ENCODE measurements around the gene CCDC92B.
"Not testable (repeated sequence)": the region's sequence is repeated elsewhere in the genome, so short reads cannot be mapped to it uniquely, and the experiment has no call there.

CCDC92B gene

DNA sequence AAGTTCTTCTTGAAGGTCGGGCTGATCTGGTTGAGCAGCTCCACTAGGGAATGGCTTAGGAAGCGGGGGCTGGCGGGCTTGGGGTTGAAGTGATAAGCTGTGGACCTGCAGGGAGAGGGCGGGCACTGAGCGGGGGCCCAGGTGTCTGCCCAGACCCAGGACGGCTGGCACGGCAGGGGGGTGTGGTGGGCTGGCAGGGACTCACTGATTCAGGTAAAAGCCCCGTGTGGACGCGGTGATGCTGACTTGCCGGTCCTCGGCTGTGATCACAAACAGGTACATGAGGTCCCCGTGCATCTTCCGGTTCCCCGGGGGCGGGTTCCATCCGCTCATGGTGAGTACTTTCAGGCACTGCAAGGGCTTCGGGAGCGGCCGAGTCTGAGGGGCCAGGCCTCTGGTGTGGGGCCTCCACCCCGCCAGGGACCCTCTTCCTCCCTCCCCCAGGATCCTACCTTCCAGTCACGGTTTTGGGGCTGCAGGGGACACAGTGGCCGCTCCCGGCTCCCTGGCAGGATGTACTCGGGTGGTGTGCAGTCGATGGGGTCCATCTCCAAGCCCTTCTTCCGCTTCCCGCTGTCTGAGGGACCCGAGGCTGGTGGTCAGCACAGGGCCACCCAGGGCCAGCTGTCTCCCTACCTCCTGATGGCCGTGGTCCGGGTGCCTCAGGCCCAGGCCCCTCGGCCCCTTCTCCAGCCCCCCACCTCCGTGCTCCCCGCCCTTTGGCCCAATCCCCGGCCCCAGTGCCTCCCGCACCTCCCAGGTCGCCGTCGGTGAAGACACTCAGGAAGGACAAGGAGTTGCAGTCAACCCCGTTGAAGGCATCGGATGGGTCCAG is 48.1 kb downstream of the CCDC92B start:
- Histone ChIP-seq H4K20me1 (peaks cover 31 to 100% (median 98%) of the 10 kb centered on the region in 11 experiments; a peak in 21 of 22 replicates), H3K27me3 (no peaks in the 10 kb centered on the region), H3K9ac (no peak overlapping the region), H3K36me3 (peaks cover 84 to 100% (median 97%) of the 10 kb centered on the region in 11 experiments), H3K4me1 (peaks cover 0 to 19% (median 12%) of the 10 kb centered on the region in 10 experiments; a peak in 14 of 20 replicates), H3K9me3 (replicated peaks in 1 of 11) (no peaks in the 10 kb centered on the region), H3K27ac (no peak overlapping the region), H3K4me2 (no peak overlapping the region), H3K4me3 (no peak overlapping the region)
- no peak for TF ChIP-seq Cebpa-rat (IDR thresholded peaks at IDR 0.05)

DNA sequence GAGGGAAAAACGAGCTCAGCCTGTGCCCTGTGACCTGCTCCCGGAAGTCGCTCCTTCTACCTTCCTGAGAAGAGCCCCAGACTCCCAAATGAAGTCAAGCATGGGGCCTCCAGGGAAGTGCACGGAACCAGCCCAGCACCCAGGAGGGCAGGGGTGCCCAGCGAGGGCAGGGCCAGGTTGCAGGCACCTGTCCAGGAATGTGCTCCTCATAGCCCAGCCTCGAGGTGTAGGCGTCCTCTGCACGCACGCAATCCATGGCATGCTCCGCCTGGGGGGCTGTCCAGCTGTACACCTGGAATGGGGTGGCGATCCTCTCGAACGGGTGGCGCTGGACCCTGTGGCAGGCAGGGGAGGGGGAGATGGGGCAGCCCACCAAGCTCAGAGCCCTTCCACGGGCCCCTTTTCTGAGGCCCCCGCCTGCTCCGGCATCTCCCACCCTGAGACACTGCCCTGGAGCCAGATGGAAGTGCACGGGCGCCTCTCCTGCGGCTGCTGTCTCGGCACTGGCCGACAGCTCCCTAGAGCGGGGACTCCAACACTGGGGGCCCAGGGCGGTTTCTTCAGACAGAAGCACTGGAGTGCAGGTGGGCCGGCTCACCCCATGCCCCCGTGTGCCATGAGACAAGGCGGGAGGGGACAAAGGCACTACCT is 48.8 kb downstream of the CCDC92B start:
- Histone ChIP-seq H3K4me1 (peaks cover 0 to 12% (median 4%) of the 10 kb centered on the region in 10 experiments; a peak in 13 of 20 replicates), H4K20me1 (peaks cover 23 to 100% (median 98%) of the 10 kb centered on the region in 11 experiments; a peak in 21 of 22 replicates), H3K4me3 (no peak overlapping the region), H3K27me3 (no peaks in the 10 kb centered on the region), H3K4me2 (no peak overlapping the region), H3K9ac (no peak overlapping the region), H3K27ac (no peak overlapping the region), H3K9me3 (replicated peaks in 1 of 11) (no peaks in the 10 kb centered on the region), H3K36me3 (peaks cover 92 to 100% (median 97%) of the 10 kb centered on the region in 11 experiments)
- TF ChIP-seq Cebpa-rat (IDR thresholded peaks at IDR 0.05) = no peak

DNA sequence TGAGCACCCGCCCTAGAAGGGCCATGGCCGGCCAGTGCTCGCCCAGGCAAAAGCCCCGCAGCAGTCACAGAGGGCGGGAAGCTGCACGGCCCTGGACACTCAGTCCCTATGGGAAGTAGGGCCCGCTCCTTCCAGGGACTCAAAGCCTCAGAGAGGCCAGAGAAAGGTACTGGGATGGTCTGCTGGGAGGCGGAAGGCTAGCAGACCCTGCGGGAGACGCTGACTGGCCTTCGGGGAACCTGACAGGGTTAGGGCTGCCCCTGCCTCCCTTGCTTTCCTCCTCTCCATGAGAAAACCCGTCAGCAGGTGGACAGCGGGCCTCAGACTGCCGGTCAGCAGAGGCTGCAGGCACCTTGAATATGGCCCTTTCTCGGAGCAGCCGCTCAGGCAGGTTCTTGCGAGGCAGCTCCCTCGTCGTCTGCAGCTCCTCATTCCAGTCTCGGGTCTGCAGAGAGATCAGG is 49.4 kb downstream of the CCDC92B start:
- H3K4me3 ChIP-seq = no peak overlapping the region
- H3K4me1 ChIP-seq = peaks cover 0 to 9% (median 1%) of the 10 kb centered on the region in 10 experiments; a peak in 7 of 20 replicates
- H3K9me3 ChIP-seq (replicated peaks in 1 of 11) = no peaks in the 10 kb centered on the region
- no peak overlapping the region for H3K27ac ChIP-seq
- no peaks in the 10 kb centered on the region for H3K27me3 ChIP-seq
- no peak overlapping the region for H3K4me2 ChIP-seq
- peaks cover 97 to 100% (median 100%) of the 10 kb centered on the region in 11 experiments for H3K36me3 ChIP-seq
- no peak for TF ChIP-seq Cebpa-rat (IDR thresholded peaks at IDR 0.05)
- peaks cover 18 to 100% (median 98%) of the 10 kb centered on the region in 11 experiments; a peak in 21 of 22 replicates for H4K20me1 ChIP-seq
- H3K9ac ChIP-seq = no peak overlapping the region; a peak in 1 of 22 replicates

DNA sequence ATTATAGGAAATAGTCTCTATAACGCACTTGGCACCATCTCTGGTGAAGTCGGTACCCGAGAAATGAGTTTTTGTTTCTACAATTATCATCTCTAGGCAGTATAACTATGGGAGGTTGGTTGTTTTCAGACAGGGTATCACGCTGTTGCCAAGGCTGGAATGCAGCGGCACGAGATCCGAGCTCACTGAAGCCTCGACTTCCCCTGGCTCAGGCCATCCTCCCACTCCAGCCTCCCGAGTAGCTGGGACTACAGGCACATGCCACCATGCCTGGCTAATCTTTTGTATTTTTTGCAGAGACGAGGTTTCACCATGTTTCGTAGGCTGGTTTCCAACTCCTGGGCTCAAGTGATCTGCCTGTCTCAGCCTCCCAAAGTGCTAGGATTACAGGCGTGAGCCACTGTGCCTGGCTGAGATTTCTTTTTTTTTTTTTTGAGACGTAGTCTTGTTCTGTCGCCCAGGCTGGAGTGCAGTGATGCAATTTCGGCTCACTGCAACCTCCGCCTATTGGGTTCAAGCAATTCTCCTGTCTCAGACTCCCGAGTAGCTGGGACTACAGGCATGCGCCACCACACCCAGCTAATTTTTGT is 50.1 kb downstream of the CCDC92B start:
- not testable (repeated sequence) for H3K4me1 ChIP-seq; H3K27me3 ChIP-seq; H3K9ac ChIP-seq; H3K4me3 ChIP-seq; H3K27ac ChIP-seq; H3K9me3 ChIP-seq (replicated peaks in 1 of 11); H3K4me2 ChIP-seq
- Histone ChIP-seq H4K20me1 (peaks cover 10 to 99% (median 96%) of the 10 kb centered on the region in 11 experiments; a peak in 21 of 22 replicates), H3K36me3 (peaks cover 96 to 99% (median 98%) of the 10 kb centered on the region in 11 experiments)

DNA sequence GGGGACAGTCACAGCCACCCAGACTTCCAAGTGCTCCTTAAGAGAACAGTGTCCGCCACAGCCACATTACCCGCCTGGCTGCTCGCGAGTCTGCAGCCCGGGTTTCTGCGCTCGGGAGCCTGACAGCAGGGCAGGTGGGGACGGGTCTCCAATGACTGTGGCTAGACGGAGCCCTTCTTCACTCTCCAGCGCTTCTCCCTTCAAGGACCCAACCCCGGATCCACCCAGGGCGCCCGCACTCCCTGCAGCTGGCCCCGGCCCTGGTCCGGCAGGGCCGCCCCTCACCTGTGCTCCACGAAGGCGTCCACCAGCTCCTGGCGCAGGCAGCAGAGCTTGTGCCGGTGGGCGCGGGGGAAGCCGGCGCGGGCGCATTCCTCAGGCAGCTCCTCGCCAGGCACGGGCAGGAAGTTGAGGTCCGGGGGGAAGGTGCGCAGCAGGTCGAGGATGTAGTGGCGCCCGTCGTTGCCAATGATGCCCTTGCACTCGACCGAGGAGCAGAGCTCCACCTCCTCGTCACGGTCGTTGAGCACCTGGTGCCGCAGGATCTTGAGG is 51.8 kb downstream of the CCDC92B start:
- Histone ChIP-seq H4K20me1 (peaks cover 0 to 99% (median 96%) of the 10 kb centered on the region in 11 experiments; a peak in 20 of 22 replicates), H3K4me2 (no peak overlapping the region), H3K9me3 (replicated peaks in 1 of 11) (no peaks in the 10 kb centered on the region), H3K36me3 (peaks cover 95 to 99% (median 98%) of the 10 kb centered on the region in 11 experiments), H3K27ac (no peak overlapping the region), H3K4me1 (peaks cover 0 to 22% (median 13%) of the 10 kb centered on the region in 10 experiments; a peak in 10 of 20 replicates), H3K4me3 (no peak overlapping the region), H3K27me3 (no peaks in the 10 kb centered on the region), H3K9ac (no peak overlapping the region)
- no peak for TF ChIP-seq Cebpa-rat (IDR thresholded peaks at IDR 0.05)

DNA sequence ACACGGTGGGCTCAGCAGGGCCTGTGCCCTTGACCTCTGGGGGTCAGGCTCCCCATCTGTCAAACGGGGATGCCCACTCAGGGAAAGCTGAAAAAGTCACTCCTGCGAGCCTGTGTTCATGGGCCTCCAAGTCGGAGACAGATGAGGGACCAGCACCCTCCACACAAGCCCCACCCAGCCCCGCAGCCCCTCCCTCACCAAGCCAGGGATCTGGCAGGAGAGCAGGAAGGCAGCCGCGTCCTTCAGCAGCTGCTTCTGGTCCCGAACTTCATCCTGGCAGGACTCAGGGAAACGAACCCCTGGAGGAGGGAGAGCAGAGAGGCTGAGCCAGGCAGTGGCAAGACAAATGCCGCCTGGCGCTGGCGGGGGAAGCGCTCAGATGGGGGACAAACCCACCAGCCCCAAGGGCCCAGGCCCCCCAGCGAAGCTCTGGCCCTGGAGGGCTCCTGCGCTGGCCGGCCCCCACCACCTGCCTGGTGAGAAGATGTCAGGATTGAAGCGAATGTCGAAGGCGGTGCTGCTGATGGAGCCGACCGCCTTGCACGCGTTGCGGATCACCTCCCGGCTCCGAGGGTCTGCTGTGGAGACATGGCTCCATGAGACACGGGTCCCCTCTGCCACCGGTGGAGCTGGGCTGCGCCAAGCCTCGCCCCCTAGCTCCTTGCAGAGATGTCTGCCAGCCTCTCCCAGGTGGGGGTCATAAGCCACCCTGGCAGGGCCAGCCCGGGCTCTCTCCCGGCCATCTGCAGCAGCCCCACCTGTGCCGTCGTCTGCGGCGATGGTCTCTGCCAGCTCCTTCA is 53.3 kb downstream of the CCDC92B start:
- no peak for TF ChIP-seq Cebpa-rat (IDR thresholded peaks at IDR 0.05)
- peaks cover 4 to 27% (median 18%) of the 10 kb centered on the region in 10 experiments; a peak in 19 of 20 replicates for H3K4me1 ChIP-seq
- no peaks in the 10 kb centered on the region for H3K9me3 ChIP-seq (replicated peaks in 1 of 11)
- H3K36me3 ChIP-seq = peaks cover 93 to 98% (median 95%) of the 10 kb centered on the region in 11 experiments
- H3K27me3 ChIP-seq = no peaks in the 10 kb centered on the region
- H3K9ac ChIP-seq = no peak overlapping the region
- no peak overlapping the region for H3K27ac ChIP-seq
- no peak overlapping the region for H3K4me3 ChIP-seq
- H3K4me2 ChIP-seq = no peak overlapping the region
- H4K20me1 ChIP-seq = peaks cover 0 to 97% (median 92%) of the 10 kb centered on the region in 11 experiments; a peak in 20 of 22 replicates

DNA sequence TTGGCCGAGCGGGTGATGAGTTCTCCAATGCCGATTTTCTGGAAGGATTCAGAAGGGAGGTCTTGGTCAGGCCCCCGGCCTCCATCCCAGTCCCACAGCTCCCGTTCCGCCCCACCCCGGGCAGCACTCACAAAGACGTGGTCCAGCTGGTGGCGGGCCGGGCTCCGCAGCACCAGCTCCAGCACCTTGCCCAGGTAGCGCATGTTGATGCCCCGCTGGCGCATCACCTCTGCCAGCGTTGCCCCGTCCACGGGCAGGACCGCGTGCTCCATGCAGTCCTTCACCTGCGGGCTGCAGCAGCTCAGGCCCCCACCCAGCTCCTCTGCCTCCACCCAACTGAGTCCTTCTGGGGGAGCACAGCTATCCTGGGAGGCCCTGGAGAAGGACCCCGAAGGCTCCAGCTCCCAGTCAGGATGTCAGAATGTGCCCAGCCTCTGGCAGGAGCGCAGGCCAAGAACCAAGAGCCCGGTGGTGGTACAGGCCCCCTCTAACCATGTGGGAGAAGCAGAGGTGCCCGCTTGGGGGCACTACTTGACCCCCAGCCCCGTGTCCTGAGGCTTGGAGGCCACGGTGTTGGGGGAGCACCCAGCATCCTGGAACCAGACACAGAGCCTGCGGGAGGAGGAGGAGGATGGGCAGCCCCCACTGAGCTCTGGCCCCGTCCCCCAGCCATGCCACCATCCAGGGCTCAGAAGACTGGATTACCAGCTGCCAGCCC is 54.0 kb downstream of the CCDC92B start:
- Histone ChIP-seq H3K4me2 (no peak overlapping the region), H3K9me3 (replicated peaks in 1 of 11) (no peaks in the 10 kb centered on the region), H4K20me1 (peaks cover 0 to 97% (median 92%) of the 10 kb centered on the region in 11 experiments; a peak in 20 of 22 replicates), H3K9ac (peak overlapping the region in 1 of 11 experiments; percentile 20; a peak in 1 of 22 replicates), H3K4me1 (peaks cover 12 to 35% (median 25%) of the 10 kb centered on the region in 10 experiments), H3K36me3 (peaks cover 90 to 98% (median 95%) of the 10 kb centered on the region in 11 experiments), H3K27me3 (no peaks in the 10 kb centered on the region), H3K4me3 (no peak overlapping the region), H3K27ac (no peak overlapping the region)
- no peak for TF ChIP-seq Cebpa-rat (IDR thresholded peaks at IDR 0.05)
